ENCODE data around the gene XYLB. TPM values are rescaled to one million over a fixed set of nuclear protein-coding genes. Genes with fewer than 3 reads are reported as not detected.
A peak's percentile ranks its signal among the peaks of the same experiment; 100 is the strongest.

The XYLB gene
- total RNA-seq, 1 donor from 2014 or later, result 1.9 TPM

GRCh38 chr3:38454178-38454883 is 107.7 kb downstream of the XYLB start:
- peak; percentile 22 for DNase-seq (ENCODE audit: low read depth)

- peak; percentile 53 for DNase-seq (ENCODE audit: low read depth)
These were observed 108.5 kb downstream of the XYLB start for GRCh38 chr3:38454884-38455638.

- no peak for DNase-seq (ENCODE audit: low read depth)
These were observed 109.2 kb downstream of the XYLB start for GRCh38 chr3:38455639-38456430.

- DNase-seq (ENCODE audit: low read depth), result peak; percentile 80
These were observed 110.8 kb downstream of the XYLB start for GRCh38 chr3:38457111-38458003.

GRCh38 chr3:38458796-38459498 is 112.4 kb downstream of the XYLB start:
- peak; percentile 87 for DNase-seq (ENCODE audit: low read depth)

GRCh38 chr3:38459499-38460048 is 113.0 kb downstream of the XYLB start:
- DNase-seq (ENCODE audit: low read depth), result no peak

- peak; percentile 97 for DNase-seq (ENCODE audit: low read depth)
These were observed 114.0 kb downstream of the XYLB start for GRCh38 chr3:38460377-38461270.

Other genes starting within 250 kb of the XYLB start
- 15.8 and 18.6 TPM in 2 replicates for gene ACAA1, start 209.7 kb upstream of the XYLB start, total RNA-seq
- gene MYD88, start 208.1 kb upstream of the XYLB start, total RNA-seq, result 2.3 and 3.8 TPM in 2 replicates
- 49.8 and 57.5 TPM in 2 replicates for gene OXSR1, start 181.2 kb upstream of the XYLB start, total RNA-seq
- 0.16 and 0.40 TPM in 2 replicates for gene SLC22A13, start 81.0 kb upstream of the XYLB start, total RNA-seq
- 0.78 and 0.83 TPM in 2 replicates for gene SLC22A14, start 64.5 kb upstream of the XYLB start, total RNA-seq
- 2.7 and 2.9 TPM in 2 replicates for gene ACVR2B, start 107.1 kb downstream of the XYLB start, total RNA-seq
- gene EXOG, start 149.6 kb downstream of the XYLB start, total RNA-seq, result 25.9 and 30.3 TPM in 2 replicates